Activated gamma-delta T cell (primary cell): ENCODE measurements around the gene DLST.
"Not testable (repeated sequence)": the region's sequence is repeated elsewhere in the genome, so short reads cannot be mapped to it uniquely, and the experiment has no call there.

Source experiments
- DNase-seq: peaks from one replicate; lab custom pipeline; 2025; lab: John Stamatoyannopoulos, UW

The DLST gene

GRCh38 chr14:74917646-74918081 lies 35.9 kb downstream of the DLST start:
- DNase-seq = no peak

DNA sequence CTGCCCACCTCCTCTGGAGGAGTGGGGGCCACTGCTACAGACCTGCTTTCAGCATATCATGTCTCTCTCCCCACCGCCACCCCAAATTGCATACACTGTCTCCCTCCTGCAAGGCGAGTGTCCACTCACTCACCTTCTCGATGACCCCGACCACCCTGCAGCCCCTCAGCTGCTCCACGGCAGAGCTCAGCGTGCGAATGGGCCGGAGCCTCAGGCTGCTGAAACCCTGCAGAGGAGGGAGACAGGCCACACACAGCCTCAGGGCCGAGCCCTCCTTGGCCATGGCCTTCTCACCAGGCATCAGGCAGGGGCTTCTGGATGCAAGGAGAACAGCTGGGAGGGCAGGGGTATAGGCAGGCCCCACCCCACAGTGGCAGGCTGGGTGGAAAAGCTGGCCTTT lies 36.7 kb downstream of the DLST start:
- no peak for DNase-seq

DNA sequence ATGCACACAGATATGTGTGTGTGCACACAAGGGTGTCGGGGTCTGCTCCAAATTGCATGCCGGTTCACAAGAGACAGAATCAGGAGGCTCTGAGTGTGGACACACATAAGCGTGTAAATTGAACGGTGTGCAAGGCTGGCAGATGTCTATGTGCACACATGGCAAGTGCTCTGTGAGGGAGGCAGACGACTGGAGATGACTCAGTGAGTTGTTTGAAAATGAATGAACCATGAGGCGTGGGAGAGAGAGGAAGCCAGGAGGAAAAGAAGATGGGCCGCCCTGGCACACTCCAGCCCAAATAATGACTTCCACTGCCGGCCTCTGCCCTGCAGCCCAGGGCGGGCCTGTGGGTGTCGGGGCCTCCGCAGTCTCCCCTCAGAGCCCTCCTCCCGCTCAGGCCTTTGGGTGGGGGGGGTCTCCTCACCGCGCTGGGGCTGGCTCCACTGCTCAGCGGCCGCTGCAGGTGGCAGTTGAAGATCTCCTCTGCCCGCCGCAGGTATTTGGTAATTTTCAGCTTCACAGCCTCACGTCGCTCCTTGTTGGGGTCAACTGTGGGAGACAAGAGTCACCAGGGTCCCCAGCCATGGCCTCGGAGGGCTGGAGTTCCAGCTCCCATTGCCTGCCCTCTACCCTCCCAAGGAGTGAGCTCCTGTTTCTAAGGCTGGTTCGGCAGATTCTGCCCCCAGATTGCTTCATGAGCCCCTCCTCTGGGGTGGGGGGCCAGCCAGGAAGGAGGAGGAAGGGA lies 37.9 kb downstream of the DLST start:
- DNase-seq = no peak

DNA sequence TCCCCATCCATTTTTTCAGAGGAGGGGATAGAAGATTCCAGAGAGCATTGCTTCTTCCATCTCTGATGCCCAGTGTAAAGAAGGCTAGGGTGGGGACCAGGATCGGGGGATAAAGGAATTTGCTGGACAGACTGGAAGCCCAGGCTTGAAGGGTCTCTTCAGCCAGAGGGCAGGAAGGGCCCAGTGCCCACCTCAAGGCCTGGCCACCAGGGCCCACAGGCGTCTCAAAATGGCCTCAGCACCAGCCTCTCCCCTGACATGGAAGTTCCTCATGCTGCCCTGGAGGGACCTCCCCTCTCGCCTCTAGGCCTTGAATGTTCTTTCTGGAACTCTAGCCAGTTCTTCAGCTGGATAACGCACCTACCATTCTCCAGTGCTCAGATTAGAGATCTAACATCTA lies 38.6 kb downstream of the DLST start:
- no peak for DNase-seq

DNA sequence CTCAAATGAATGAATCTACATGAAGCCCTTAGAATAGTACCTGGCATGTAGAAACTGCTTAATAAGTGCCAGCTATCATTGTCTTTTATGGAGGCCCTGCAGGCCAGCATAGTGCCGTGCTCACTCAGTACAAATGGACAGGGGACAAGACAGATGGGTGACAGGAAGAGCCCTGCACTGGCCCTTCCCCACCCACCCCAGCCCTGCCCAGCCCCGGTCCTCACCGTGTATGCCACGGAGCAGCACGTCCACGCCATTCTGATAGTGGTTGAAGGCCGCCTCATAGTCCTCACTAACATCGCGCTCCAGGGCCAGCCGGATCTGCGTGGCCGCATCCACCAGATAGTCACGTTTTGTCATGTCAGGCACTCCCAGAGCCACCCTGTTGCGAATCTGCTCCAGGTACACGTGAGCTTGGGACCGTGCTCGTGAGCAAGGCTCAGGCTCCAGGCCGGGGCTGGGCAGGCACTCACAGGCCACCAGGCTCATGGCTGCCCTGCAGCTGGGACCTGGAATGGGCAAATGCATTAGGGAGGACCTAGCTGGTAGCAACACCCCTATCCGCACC lies 39.4 kb downstream of the DLST start:
- no peak for DNase-seq

GRCh38 chr14:74921987-74922751 lies 40.5 kb downstream of the DLST start:
- no peak for DNase-seq

DNA sequence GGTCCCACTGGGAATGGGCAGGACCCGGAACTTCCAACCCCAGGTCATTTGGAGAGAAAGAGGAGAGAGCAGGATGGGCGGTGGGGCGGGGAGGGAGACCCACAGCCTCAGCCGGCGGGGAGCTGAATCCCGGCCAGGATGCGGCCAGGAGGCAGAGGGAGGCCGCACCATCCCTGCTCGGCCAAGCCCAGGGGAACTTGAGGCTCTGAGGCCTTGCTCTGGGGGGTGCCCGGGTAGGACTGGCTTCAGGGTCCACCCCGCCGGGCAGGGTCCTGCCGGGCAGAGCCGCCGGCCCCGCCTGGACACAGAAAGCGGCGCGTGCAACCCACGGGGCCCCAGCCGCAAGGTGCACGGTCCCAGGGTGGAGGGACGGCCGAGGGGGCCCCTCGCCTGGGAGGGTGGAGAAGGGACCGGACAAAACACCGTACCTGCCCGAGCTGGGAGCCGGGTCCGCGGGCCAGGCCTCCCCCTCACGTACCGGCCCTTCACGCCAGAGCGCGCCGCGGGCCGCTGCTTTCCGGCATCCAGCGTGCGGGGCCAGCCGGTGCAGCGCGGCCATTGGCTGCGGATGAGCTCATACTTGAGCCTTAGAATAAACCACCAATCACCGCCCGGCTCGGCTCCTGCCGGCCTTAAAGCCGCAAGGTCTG lies 41.2 kb downstream of the DLST start, which contains the start of gene RPS6KL1:
TSS of gene RPS6KL1 (minus strand) at position 509 of the 650 bp plus-strand sequence. CDS start 1,719 bp downstream, outside the sequence.
- DNase-seq = peak; percentile 49

DNA sequence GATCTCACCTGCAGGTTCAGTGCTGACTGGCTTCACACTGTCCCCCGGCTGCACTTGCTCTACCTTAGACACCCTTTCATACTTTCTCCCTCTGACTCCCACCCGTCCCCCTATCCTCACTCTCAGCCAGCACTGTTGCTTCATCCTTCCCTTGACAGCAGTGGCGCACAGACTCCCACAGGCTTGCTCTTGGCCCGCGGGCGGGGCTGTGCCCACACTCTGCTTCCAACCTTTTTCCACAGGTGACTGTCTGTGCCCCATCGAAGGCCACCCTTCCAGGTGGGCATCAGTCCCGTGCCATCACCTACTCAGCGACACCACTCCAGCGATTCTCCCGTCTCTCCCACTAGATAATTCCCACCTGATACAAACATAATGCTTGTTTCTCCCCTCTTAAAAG lies 42.3 kb downstream of the DLST start:
- DNase-seq = no peak

DNA sequence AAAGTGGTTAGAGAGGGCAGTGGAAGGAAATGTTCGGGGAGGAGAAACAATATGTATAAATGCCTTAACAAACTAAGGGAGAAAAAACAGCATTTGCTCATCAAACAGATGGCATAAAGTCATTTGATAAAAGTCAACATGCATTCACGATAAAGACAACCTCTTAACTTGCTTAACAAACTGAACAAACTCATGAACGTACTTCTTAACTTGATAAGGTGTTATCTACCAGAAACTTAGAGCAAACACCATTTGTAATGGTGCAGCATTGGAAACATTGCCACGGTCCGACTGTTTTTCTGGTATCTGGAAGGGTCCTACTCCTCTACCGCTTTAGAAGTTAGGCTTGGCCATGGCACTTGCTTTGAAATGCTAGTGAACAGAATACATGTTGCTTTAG lies 45.5 kb downstream of the DLST start:
- no peak for DNase-seq

- DNase-seq = no peak
These were observed 47.5 kb downstream of the DLST start for GRCh38 chr14:74929242-74929641.

DNA sequence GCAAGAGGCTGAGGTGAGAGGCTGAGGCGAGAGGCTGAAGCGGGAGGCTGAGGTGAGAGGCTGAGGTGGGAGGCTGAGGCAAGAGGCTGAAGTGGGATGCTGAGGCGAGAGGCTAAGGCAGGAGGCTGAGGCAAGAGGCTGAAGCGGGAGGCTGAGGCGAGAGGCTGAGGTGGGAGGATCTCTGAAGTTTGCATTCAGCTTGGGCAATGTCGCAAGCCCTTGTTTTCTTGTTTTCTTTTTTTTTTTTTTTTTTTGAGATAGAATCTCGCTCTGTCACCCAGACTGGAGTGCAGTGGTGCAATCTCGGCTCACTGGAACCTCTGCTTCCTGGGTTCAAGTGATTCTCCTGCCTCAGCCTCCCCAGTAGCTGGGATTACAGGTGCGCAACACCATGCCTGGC lies 50.0 kb downstream of the DLST start:
- not testable (repeated sequence) for DNase-seq

GRCh38 chr14:74932401-74932901 lies 50.7 kb downstream of the DLST start:
- no peak for DNase-seq

GRCh38 chr14:74932936-74933335 lies 51.2 kb downstream of the DLST start:
- not testable (repeated sequence) for DNase-seq

- DNase-seq = no peak
These were observed 52.3 kb downstream of the DLST start for GRCh38 chr14:74934041-74934440.

DNA sequence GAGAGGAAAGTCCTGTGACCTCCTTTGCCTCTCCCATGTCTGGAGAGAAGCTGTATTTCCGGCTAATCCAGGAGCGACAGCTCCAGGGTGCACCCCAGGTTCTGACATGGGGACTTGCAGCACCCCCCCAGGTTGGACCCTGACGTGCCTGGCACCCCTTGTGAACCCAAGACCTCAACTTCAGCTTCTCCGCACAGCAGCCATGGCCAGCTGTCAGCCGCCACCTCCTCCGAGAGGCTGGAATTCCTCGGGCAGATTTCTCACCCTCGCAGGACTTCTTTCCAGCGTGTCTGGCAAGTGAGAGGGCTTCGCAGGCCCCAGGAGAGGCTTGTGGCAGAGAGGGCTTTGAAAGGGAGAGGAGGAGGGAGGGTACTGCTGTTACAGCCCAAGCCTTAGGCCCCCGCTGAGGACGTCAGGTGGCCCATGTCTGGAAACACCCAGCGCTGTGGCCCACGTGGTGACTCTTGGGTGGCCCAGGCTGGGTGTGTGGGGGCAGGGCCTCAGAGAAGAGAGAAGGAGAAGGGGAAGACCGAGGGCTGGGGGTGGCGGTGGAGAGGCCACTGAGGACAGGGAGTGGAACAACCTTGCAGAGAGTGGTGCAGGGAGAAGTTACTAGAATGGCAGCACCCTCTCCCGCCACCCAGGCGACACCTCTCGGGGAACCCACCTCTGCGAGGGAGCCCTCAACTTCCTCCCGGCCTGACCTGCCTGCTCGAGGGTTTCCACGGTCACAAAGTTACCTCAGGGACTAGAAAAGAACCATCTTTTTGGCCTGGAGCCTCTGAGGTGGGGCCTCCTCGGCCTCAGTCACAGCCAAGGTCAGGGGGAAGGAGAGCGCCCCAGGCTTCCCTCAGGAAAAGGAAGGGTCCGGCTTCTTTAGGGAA lies 53.0 kb downstream of the DLST start:
- DNase-seq = no peak

- no peak for DNase-seq
These were observed 53.6 kb downstream of the DLST start for GRCh38 chr14:74935360-74935680.

DNA sequence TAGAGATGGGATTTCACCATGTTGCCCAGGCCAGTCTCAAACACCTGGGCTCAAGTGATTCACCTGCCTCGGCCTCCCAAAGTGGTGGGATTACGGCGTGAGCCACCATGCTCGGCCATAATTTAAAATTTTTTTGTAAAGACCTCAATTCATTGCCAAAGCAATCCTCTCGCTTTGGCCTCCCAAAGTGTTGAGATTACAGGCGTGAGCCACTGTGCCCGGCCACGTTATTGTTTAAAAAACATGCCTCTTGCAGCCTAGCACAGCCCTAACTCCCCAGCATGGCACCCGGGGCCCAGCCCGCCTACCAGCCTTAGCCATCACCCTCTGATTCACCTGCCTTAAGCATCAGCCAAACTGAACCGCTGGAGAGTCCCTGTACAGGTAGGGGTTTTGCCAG lies 54.4 kb downstream of the DLST start:
- DNase-seq = no peak

- no peak for DNase-seq
These were observed 55.0 kb downstream of the DLST start for GRCh38 chr14:74936731-74937130.

DNA sequence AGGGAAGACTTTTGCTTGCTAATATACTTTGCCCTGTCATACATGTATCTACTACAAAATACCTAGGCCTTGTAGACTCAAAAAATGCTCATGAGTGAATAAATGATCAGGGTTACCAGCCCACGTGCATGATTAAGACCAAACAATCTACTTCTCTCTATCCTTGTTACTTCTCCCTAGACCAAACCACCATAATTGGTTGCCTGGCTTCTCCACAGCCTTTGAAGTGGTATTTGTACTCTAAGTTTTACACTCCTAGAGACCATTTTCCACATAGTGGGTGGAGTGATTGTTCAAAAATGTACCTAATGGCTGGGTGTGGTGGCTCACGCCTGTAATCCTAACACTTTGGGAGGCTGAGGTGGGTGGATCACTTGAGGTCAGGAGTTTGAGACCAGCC lies 55.5 kb downstream of the DLST start:
- DNase-seq = no peak

- DNase-seq = no peak
These were observed 57.1 kb downstream of the DLST start for GRCh38 chr14:74938531-74939495.
